Neuronal stem cell (in vitro differentiated cells): ENCODE measurements around the gene ZNF221.
"Not testable (repeated sequence)": the region's sequence is repeated elsewhere in the genome, so short reads cannot be mapped to it uniquely, and the experiment has no call there.

Experiments used
- DNase-seq: peaks from one replicate; pipeline ENCODE4 v3.0.0-alpha.2; 2013; ENCODE audit warnings: low spot score
- H2AFZ ChIP-seq: one replicate; pipeline ENCODE4 v1.6.1; 2013; ENCODE audit warnings: mild to moderate bottlenecking, low read length, inconsistent platforms
- H2AK5ac ChIP-seq: 2 replicates; pipeline ENCODE4 v1.6.1; 2013; ENCODE audit warnings: low read depth, mild to moderate bottlenecking, inconsistent platforms, low read length, moderate library complexity, mixed read lengths
- H2BK120ac ChIP-seq: 2 replicates; pipeline ENCODE4 v1.6.1; 2013; ENCODE audit warnings: low read depth, mild to moderate bottlenecking, inconsistent platforms, low read length, moderate library complexity, mixed read lengths
- H2BK12ac ChIP-seq: one replicate; pipeline ENCODE4 v1.6.1; 2013; ENCODE audit warnings: low read length, inconsistent platforms
- H2BK15ac ChIP-seq: 2 replicates; pipeline ENCODE4 v1.6.1; 2013; ENCODE audit warnings: mild to moderate bottlenecking, low read length, inconsistent platforms, mixed read lengths
- H2BK5ac ChIP-seq: one replicate; pipeline ENCODE4 v1.6.1; 2013; ENCODE audit warnings: inconsistent platforms, mild to moderate bottlenecking, low read length, moderate library complexity
- H3K14ac ChIP-seq: one replicate; pipeline ENCODE4 v1.6.1; 2013; ENCODE audit warnings: low read length, inconsistent platforms
- H3K18ac ChIP-seq: 2 replicates; pipeline ENCODE4 v1.6.1; 2013; ENCODE audit warnings: low read length, inconsistent platforms
- H3K23ac ChIP-seq: 2 replicates; pipeline ENCODE4 v1.6.1; 2013; ENCODE audit warnings: low read depth, mild to moderate bottlenecking, mixed read lengths, low read length, inconsistent platforms; ENCODE audit not compliant: poor library complexity
- H3K27ac ChIP-seq: replicated peaks from 3 replicates; pipeline ENCODE4 v1.5.1; 2013; ENCODE audit warnings: low read length, inconsistent platforms
- H3K27me3 ChIP-seq, 3 experiments: 2 replicates each; pipeline ENCODE4 v1.6.1; 2013; ENCODE audit warnings: low read length in 3 of 3, mild to moderate bottlenecking in 2 of 3, inconsistent platforms in 1 of 3, low read depth in 1 of 3, mixed read lengths in 1 of 3, moderate library complexity in 1 of 3; ENCODE audit not compliant: control insufficient read depth in 3 of 3, insufficient read depth in 3 of 3
- H3K36me3 ChIP-seq, 2 donors: replicated peaks in 1 of 2; 2 replicates each; pipeline ENCODE4 v1.6.1; 2013; ENCODE audit warnings: low read length in 2 of 2; ENCODE audit not compliant: control insufficient read depth in 2 of 2, insufficient read depth in 2 of 2
- H3K4ac ChIP-seq: 2 replicates; pipeline ENCODE4 v1.6.1; 2013; ENCODE audit warnings: inconsistent platforms, mild to moderate bottlenecking, low read length, moderate library complexity
- H3K4me1 ChIP-seq, 2 donors: 1 replicate in 1 of 2; 2 replicates in 1 of 2; pipeline ENCODE4 v1.6.1; 2013; ENCODE audit warnings: low read length in 2 of 2, low read depth in 1 of 2; ENCODE audit not compliant: control insufficient read depth in 2 of 2, insufficient read depth in 1 of 2
- H3K4me2 ChIP-seq: one replicate; pipeline ENCODE4 v1.6.1; 2013; ENCODE audit warnings: mild to moderate bottlenecking, low read length, inconsistent platforms; ENCODE audit not compliant: insufficient read depth, poor library complexity, severe bottlenecking
- H3K4me3 ChIP-seq, 2 donors: 2 replicates each; pipeline ENCODE4 v1.5.1; 2013; ENCODE audit warnings: low read length in 2 of 2, mild to moderate bottlenecking in 2 of 2, inconsistent platforms in 1 of 2, moderate library complexity in 1 of 2
- H3K79me1 ChIP-seq: one replicate; pipeline ENCODE4 v1.6.1; 2013; ENCODE audit warnings: low read depth, mild to moderate bottlenecking, inconsistent platforms, low read length, moderate library complexity
- H3K9ac ChIP-seq: one replicate; pipeline ENCODE4 v1.6.1; 2013; ENCODE audit warnings: mild to moderate bottlenecking, low read depth, low read length, inconsistent platforms; ENCODE audit not compliant: poor library complexity
- H3K9me3 ChIP-seq, 2 donors: replicated peaks in 1 of 2; 2 replicates each; pipeline versions ENCODE3 to v1.6.1; 2013; ENCODE audit warnings: low read length in 2 of 2, mild to moderate bottlenecking in 2 of 2, inconsistent platforms in 1 of 2, low read depth in 1 of 2, mixed read lengths in 1 of 2, moderate library complexity in 1 of 2; ENCODE audit not compliant: control insufficient read depth in 2 of 2, insufficient read depth in 1 of 2
- H4K8ac ChIP-seq: one replicate; pipeline ENCODE4 v1.6.1; 2013; ENCODE audit warnings: low read depth, mild to moderate bottlenecking, inconsistent platforms, low read length, moderate library complexity
- H4K91ac ChIP-seq: one replicate; pipeline ENCODE4 v1.6.1; 2013; ENCODE audit warnings: low read length, low read depth, mild to moderate bottlenecking, inconsistent platforms; ENCODE audit not compliant: poor library complexity
- WGBS, 2 donors: extraction: QIAGEN DNeasy Blood & Tissue Kit; methylation state at CpG; one replicate each; pipeline ENCODE4 v1.1.7; 2013; ENCODE audit warnings: missing lambda C conversion rate in 2 of 2, mixed read lengths in 1 of 2; ENCODE audit not compliant: insufficient read length in 2 of 2, insufficient replicate concordance in 1 of 2; ENCODE audit errors: extremely low coverage in 2 of 2; 5-methylcytosine and 5-hydroxymethylcytosine counted together

ZNF221 gene

DNA sequence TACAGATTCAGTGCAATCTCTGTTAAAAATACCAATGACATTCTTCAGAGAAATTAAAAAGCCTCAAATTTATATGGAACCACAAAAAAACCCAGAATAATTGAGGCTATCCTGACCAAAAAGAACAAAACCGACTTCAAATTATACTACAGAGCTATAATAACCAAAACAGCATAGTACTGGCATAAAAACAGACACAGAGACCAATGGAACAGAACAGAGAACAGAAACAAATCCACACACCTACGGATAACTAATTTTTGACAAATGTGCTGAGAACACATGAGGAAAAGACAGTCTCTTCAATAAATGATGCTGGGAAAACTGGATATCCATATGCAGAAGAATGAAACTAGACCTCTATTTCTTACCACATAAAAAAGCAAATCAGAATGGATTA, 1.2 kb upstream of the ZNF221 start:
- H2BK15ac ChIP-seq, result not testable (repeated sequence)

DNA sequence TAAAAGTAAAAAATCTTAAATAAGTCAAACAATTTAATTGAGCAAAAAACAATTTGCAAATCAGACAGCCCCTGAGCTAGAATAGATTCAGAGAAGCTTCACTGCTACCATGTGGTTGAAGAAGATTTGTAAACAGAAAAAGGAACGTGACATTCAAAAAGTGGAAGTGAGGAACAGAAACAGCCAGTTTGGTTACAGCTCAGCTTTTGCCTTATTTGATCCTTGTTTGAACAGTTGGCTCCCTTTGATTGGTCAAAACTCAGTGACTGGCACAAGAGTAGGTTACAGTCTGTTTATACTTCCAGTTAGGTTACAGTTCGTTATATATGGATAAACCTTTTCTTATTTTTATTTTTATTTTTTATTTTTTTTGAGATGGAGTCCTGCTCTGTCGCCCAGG, 5.8 kb downstream of the ZNF221 start:
- H3K14ac ChIP-seq, result no peak overlapping the region
- peaks cover 8 to 64% of the 10 kb centered on the region in 2 donors for H3K36me3 ChIP-seq
- no peak overlapping the region for H2AK5ac ChIP-seq
- no peak overlapping the region for H2BK5ac ChIP-seq
- no peaks in the 10 kb centered on the region for H3K79me1 ChIP-seq
- peaks cover 26 to 78% of the 10 kb centered on the region in 2 donors for H3K9me3 ChIP-seq
- H3K4ac ChIP-seq, result no peak overlapping the region
- no peak for DNase-seq
- no peak overlapping the region for H3K9ac ChIP-seq
- no peak overlapping the region for H2BK120ac ChIP-seq
- H3K4me2 ChIP-seq, result no peak overlapping the region
- no peak overlapping the region for H2BK12ac ChIP-seq
- no peaks in the 10 kb centered on the region for H3K27me3 ChIP-seq
- H4K8ac ChIP-seq, result no peak overlapping the region
- H3K23ac ChIP-seq, result no peak overlapping the region
- no CpG with 5 or more reads among the region's 3 CpGs for WGBS, 2 donors
- H4K91ac ChIP-seq, result no peak overlapping the region
- no peak overlapping the region for H2BK15ac ChIP-seq
- H3K27ac ChIP-seq, result no peak overlapping the region
- no peak overlapping the region for H2AFZ ChIP-seq
- no peak overlapping the region for H3K18ac ChIP-seq
- H3K4me3 ChIP-seq, result no peak overlapping the region
- H3K4me1 ChIP-seq, result no peaks in the 10 kb centered on the region

More for the DNA sequence above, 1.2 kb upstream of the ZNF221 start:
- H3K4me1 ChIP-seq, H3K9ac ChIP-seq, H3K14ac ChIP-seq, H3K27me3 ChIP-seq, H3K4ac ChIP-seq, H3K79me1 ChIP-seq, H2BK12ac ChIP-seq, H4K91ac ChIP-seq, H3K23ac ChIP-seq, H3K18ac ChIP-seq, H2AFZ ChIP-seq, H3K4me2 ChIP-seq, H3K4me3 ChIP-seq, DNase-seq, H3K27ac ChIP-seq, H2AK5ac ChIP-seq, H4K8ac ChIP-seq, H2BK5ac ChIP-seq, H2BK120ac ChIP-seq: not testable (repeated sequence)
- Histone ChIP-seq H3K9me3 (peaks cover 9 to 37% of the 10 kb centered on the region in 2 donors), H3K36me3 (peaks cover 4 to 21% of the 10 kb centered on the region in 2 donors)
- WGBS, 2 donors, result no CpG with 5 or more reads among the region's 2 CpGs

DNA sequence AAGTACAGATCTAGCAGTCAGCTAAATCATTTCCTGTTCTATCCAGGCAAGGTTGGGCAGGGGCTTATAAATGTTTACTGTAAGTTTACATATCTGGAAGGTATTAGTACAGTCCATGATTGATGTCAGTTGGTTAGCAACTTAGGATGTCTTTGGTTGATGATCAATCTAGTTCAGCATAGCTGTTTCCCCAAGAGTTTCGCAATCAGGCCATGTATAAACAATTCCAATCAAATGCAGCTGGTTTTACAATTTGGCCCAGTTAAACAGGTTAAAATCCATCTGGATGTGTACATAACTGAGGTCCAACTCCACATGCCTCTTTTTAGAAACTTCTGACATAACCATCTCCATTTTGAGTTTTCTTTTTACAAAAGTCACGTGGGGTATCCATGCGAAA, 6.9 kb downstream of the ZNF221 start:
- H3K79me1 ChIP-seq, result no peaks in the 10 kb centered on the region
- DNase-seq, result no peak
- H2AFZ ChIP-seq, result no peak overlapping the region
- H3K27ac ChIP-seq, result no peak overlapping the region
- no peak overlapping the region for H3K9ac ChIP-seq
- H2BK120ac ChIP-seq, result no peak overlapping the region
- no peak overlapping the region for H4K8ac ChIP-seq
- H4K91ac ChIP-seq, result no peak overlapping the region
- no peak overlapping the region for H3K14ac ChIP-seq
- H3K27me3 ChIP-seq, result no peaks in the 10 kb centered on the region
- peaks cover 24 to 79% of the 10 kb centered on the region in 2 donors for H3K9me3 ChIP-seq
- no peak overlapping the region for H3K18ac ChIP-seq
- no peak overlapping the region for H3K23ac ChIP-seq
- H3K4me2 ChIP-seq, result no peak overlapping the region
- H2BK12ac ChIP-seq, result no peak overlapping the region
- H2BK5ac ChIP-seq, result no peak overlapping the region
- H3K4me1 ChIP-seq, result no peaks in the 10 kb centered on the region
- no peak overlapping the region for H3K4me3 ChIP-seq
- H3K4ac ChIP-seq, result no peak overlapping the region
- H3K36me3 ChIP-seq, result peaks cover 7 to 65% of the 10 kb centered on the region in 2 donors
- H2BK15ac ChIP-seq, result no peak overlapping the region
- H2AK5ac ChIP-seq, result no peak overlapping the region
- no CpG with 5 or more reads among the region's 3 CpGs for WGBS, 2 donors

DNA sequence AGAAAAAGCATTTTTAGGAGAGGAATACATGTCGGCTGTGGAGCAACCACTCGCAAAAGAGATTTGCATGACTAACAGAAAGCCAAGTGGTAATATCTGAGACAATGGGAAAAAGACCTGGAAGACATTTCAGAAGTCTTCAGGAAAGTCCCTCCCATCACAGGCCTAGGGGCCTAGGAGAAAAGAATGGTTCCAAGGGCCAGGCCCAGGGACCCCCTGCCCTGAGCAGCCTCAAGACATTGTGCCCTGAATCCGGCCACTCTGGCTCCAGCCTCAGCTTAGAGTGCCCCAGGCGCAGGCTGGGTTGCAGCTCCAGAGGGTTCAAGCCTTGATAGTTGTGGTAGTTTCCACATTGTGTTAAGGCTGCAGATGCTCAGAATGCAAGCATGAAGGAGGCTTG, 9.4 kb downstream of the ZNF221 start:
- H3K9ac ChIP-seq, result no peak overlapping the region
- no peak overlapping the region for H3K27ac ChIP-seq
- no peak overlapping the region for H2AFZ ChIP-seq
- H3K79me1 ChIP-seq, result peaks cover 2% of the 10 kb centered on the region
- H2BK5ac ChIP-seq, result no peak overlapping the region
- no peak overlapping the region for H3K14ac ChIP-seq
- H3K9me3 ChIP-seq, result peaks cover 35 to 80% of the 10 kb centered on the region in 2 donors
- H3K4me2 ChIP-seq, result no peak overlapping the region
- no peak overlapping the region for H2BK120ac ChIP-seq
- no peaks in the 10 kb centered on the region for H3K4me1 ChIP-seq
- H3K23ac ChIP-seq, result no peak overlapping the region
- H2AK5ac ChIP-seq, result no peak overlapping the region
- H3K4ac ChIP-seq, result no peak overlapping the region
- H4K8ac ChIP-seq, result no peak overlapping the region
- no peak overlapping the region for H3K18ac ChIP-seq
- peaks cover 14 to 66% of the 10 kb centered on the region in 2 donors for H3K36me3 ChIP-seq
- H4K91ac ChIP-seq, result no peak overlapping the region
- no CpG with 5 or more reads among the region's 4 CpGs for WGBS, 2 donors
- H3K27me3 ChIP-seq, result no peaks in the 10 kb centered on the region
- no peak for DNase-seq
- H2BK12ac ChIP-seq, result no peak overlapping the region
- no peak overlapping the region for H3K4me3 ChIP-seq
- H2BK15ac ChIP-seq, result no peak overlapping the region
